ENCODE results near the gene TPD52L1. TPM values are rescaled to one million over a fixed set of nuclear protein-coding genes. Genes with fewer than 3 reads are reported as not detected.

Gene TPD52L1
- total RNA-seq, 1 donor from 2014 or later: 48.0 TPM

GRCh38 chr6:125250511-125250910 is 96.9 kb downstream of the TPD52L1 start:
- no peak overlapping the region for H3K4me3 Mint-ChIP-seq (ENCODE audit: unreplicated experiment)
- H3K27ac Mint-ChIP-seq (ENCODE audit: unreplicated experiment): no peak overlapping the region
- H3K9me3 Mint-ChIP-seq (ENCODE audit: low read depth): no peaks in the 10 kb centered on the region
- no peaks in the 10 kb centered on the region for H3K36me3 Mint-ChIP-seq (ENCODE audit: low read depth)
- no peaks in the 10 kb centered on the region for H3K27me3 Mint-ChIP-seq (ENCODE audit: low read depth)
- H3K4me1 Mint-ChIP-seq (ENCODE audit: low read depth): peaks cover 72% of the 10 kb centered on the region
- no peak for TF ChIP-seq CTCF (IDR thresholded peaks at IDR 0.05)
- DNase-seq (ENCODE audit: low spot score): no peak

- no peaks in the 10 kb centered on the region for H3K36me3 Mint-ChIP-seq (ENCODE audit: low read depth)
- peak overlapping the region; percentile 94 for H3K27ac Mint-ChIP-seq (ENCODE audit: unreplicated experiment)
- TF ChIP-seq CTCF (IDR thresholded peaks at IDR 0.05): no peak
- no peaks in the 10 kb centered on the region for H3K9me3 Mint-ChIP-seq (ENCODE audit: low read depth)
- H3K4me3 Mint-ChIP-seq (ENCODE audit: unreplicated experiment): peak overlapping the region; percentile 63
- no peak for DNase-seq (ENCODE audit: low spot score)
- no peaks in the 10 kb centered on the region for H3K27me3 Mint-ChIP-seq (ENCODE audit: low read depth)
- peaks cover 67% of the 10 kb centered on the region for H3K4me1 Mint-ChIP-seq (ENCODE audit: low read depth)
These were observed 98.1 kb downstream of the TPD52L1 start for GRCh38 chr6:125251516-125252220.

- peaks cover 66% of the 10 kb centered on the region for H3K4me1 Mint-ChIP-seq (ENCODE audit: low read depth)
- TF ChIP-seq CTCF (IDR thresholded peaks at IDR 0.05): no peak
- peak overlapping the region; percentile 36 for H3K4me3 Mint-ChIP-seq (ENCODE audit: unreplicated experiment)
- H3K27me3 Mint-ChIP-seq (ENCODE audit: low read depth): no peaks in the 10 kb centered on the region
- no peak for DNase-seq (ENCODE audit: low spot score)
- peak overlapping the region; percentile 70 for H3K27ac Mint-ChIP-seq (ENCODE audit: unreplicated experiment)
- H3K9me3 Mint-ChIP-seq (ENCODE audit: low read depth): no peaks in the 10 kb centered on the region
- no peaks in the 10 kb centered on the region for H3K36me3 Mint-ChIP-seq (ENCODE audit: low read depth)
These were observed 99.3 kb downstream of the TPD52L1 start for GRCh38 chr6:125252891-125253290.

GRCh38 chr6:125253881-125254280 is 100.3 kb downstream of the TPD52L1 start:
- H3K27ac Mint-ChIP-seq (ENCODE audit: unreplicated experiment): peak overlapping the region; percentile 69
- H3K4me3 Mint-ChIP-seq (ENCODE audit: unreplicated experiment): no peak overlapping the region
- H3K27me3 Mint-ChIP-seq (ENCODE audit: low read depth): no peaks in the 10 kb centered on the region
- TF ChIP-seq CTCF (IDR thresholded peaks at IDR 0.05): no peak
- peaks cover 2% of the 10 kb centered on the region for H3K36me3 Mint-ChIP-seq (ENCODE audit: low read depth)
- DNase-seq (ENCODE audit: low spot score): no peak
- peaks cover 66% of the 10 kb centered on the region for H3K4me1 Mint-ChIP-seq (ENCODE audit: low read depth)
- no peaks in the 10 kb centered on the region for H3K9me3 Mint-ChIP-seq (ENCODE audit: low read depth)

GRCh38 chr6:125254321-125254720 is 100.7 kb downstream of the TPD52L1 start:
- no peak for TF ChIP-seq CTCF (IDR thresholded peaks at IDR 0.05)
- Mint-ChIP-seq H3K36me3 (ENCODE audit: low read depth) (peaks cover 2% of the 10 kb centered on the region), H3K27me3 (ENCODE audit: low read depth) (no peaks in the 10 kb centered on the region), H3K4me1 (ENCODE audit: low read depth) (peaks cover 70% of the 10 kb centered on the region), H3K27ac (ENCODE audit: unreplicated experiment) (peak overlapping the region; percentile 69), H3K4me3 (ENCODE audit: unreplicated experiment) (no peak overlapping the region), H3K9me3 (ENCODE audit: low read depth) (no peaks in the 10 kb centered on the region)
- DNase-seq (ENCODE audit: low spot score): no peak

All from chondrocyte (in vitro differentiated cells).